Immature natural killer cell (primary cell): Measurements from ENCODE around the gene COL4A1. TPM values are rescaled to one million over a fixed set of nuclear protein-coding genes. Genes with fewer than 3 reads are reported as not detected.

Experiments
- DNase-seq, 3 donors: peaks; one replicate each; pipeline ENCODE4 v3.0.0; 2022; ENCODE audit warnings: mixed read lengths in 1 of 3
- H3K27ac Mint-ChIP-seq, 6 donors: one replicate each; pipeline ENCODE4 v1.8.0; 2020; ENCODE audit warnings: mixed read lengths in 6 of 6, mild to moderate bottlenecking in 5 of 6, inconsistent platforms in 4 of 6, moderate library complexity in 3 of 6
- H3K27me3 Mint-ChIP-seq, 3 donors: one replicate each; pipeline ENCODE4 v1.8.0; 2020 to 2021; ENCODE audit warnings: low read depth in 3 of 3, mild to moderate bottlenecking in 3 of 3, mixed read lengths in 3 of 3, moderate library complexity in 3 of 3, inconsistent platforms in 1 of 3
- H3K36me3 Mint-ChIP-seq, 3 donors: one replicate each; pipeline ENCODE4 v1.8.0; 2020; ENCODE audit warnings: mixed read lengths in 3 of 3, inconsistent platforms in 2 of 3, mild to moderate bottlenecking in 2 of 3
- H3K4me1 Mint-ChIP-seq, 2 donors: one replicate each; pipeline ENCODE4 v1.8.0; 2020; ENCODE audit warnings: inconsistent platforms in 2 of 2, mild to moderate bottlenecking in 2 of 2, mixed read lengths in 2 of 2, moderate library complexity in 1 of 2
- H3K4me3 Mint-ChIP-seq, 5 donors: one replicate each; pipeline ENCODE4 v1.8.0; 2020; ENCODE audit warnings: mild to moderate bottlenecking in 5 of 5, mixed read lengths in 5 of 5, inconsistent platforms in 3 of 5, moderate library complexity in 3 of 5
- H3K9me3 Mint-ChIP-seq, 6 donors: one replicate each; pipeline ENCODE4 v1.8.0; 2020; ENCODE audit warnings: mild to moderate bottlenecking in 6 of 6, mixed read lengths in 6 of 6, inconsistent platforms in 4 of 6, moderate library complexity in 3 of 6
- polyA plus RNA-seq, 3 donors: library from polyadenylated mRNA; unstranded; fragments of 300-500 nt; fragmentation: Illumina TruSeq; gene quantifications; one replicate each; pipeline ENCODE4 v1.2.3, GENCODE V29; 2021

The COL4A1 gene
- polyA plus RNA-seq, 3 donors from 2014 or later = not detected

DNA sequence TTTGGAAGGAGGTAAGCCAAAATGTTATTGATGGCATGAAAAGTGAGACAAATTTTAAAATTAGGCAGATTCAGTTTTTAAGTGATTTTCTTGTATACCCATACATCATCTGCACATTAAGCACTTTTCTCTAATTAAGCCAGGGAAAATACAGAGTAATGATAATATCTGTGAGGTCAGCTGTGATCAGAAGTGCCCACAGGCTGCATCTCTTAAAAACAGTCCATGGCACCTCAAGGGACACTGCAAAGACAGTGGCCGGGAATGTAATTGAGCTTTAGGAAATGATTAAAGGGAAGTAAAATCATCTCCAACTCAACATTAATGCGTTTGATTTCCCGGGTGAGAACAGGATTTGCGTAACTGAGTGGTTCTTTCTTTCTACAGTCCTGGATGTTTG lies 2.0 kb downstream of the COL4A1 start:
- no peak overlapping the region for H3K4me3 Mint-ChIP-seq
- no peak for DNase-seq
- H3K27me3 Mint-ChIP-seq = peaks cover 6 to 31% (median 14%) of the 10 kb centered on the region in 3 donors
- H3K36me3 Mint-ChIP-seq = no peaks in the 10 kb centered on the region
- no peak overlapping the region for H3K27ac Mint-ChIP-seq
- H3K4me1 Mint-ChIP-seq = no peaks in the 10 kb centered on the region
- H3K9me3 Mint-ChIP-seq = peaks cover 0 to 2% (median 0%) of the 10 kb centered on the region in 6 donors

DNA sequence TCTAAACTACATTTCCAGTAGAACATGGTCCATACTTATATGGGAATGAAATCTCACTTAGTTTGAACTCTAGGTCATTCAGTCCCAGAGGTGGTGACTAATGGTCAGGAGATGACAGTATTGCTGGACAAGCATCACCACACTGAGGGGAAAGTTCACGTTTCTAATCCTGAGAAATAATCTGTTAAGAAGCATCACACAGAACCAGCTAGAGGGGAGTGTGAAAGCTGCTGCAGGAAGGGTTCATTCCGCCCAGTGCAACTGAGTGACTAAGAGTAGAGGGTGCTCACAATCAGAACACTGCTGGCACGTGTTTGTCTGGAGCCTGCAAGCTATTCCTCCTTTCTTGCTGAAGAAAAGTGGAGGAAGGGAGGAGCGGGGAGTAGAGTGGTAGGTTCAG lies 2.7 kb downstream of the COL4A1 start:
- Mint-ChIP-seq H3K27ac (no peak overlapping the region), H3K4me1 (no peaks in the 10 kb centered on the region), H3K4me3 (no peak overlapping the region), H3K27me3 (peaks cover 6 to 26% (median 18%) of the 10 kb centered on the region in 3 donors), H3K36me3 (no peaks in the 10 kb centered on the region), H3K9me3 (peaks cover 0 to 2% (median 0%) of the 10 kb centered on the region in 6 donors)
- no peak for DNase-seq

DNA sequence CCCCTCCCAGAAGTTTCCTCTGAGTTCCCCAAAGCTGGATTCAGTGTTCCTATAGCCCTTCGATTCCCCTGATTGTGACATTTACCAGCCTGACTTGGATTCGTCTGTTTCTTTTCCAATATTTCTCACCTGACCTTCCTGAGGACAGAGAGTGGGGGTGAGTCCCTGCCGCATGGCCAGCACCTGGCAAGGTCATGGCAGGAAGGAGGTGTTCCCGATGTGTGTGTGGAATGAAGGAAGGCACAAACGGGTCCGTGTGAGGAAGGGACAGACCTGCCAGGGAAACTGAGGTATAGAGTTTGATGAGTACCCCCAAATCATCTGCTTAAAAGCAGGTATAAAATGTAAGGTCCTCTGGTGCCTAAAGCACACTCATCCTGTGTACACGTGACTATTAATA lies 3.3 kb downstream of the COL4A1 start:
- peaks cover 6 to 26% (median 16%) of the 10 kb centered on the region in 3 donors for H3K27me3 Mint-ChIP-seq
- no peaks in the 10 kb centered on the region for H3K4me1 Mint-ChIP-seq
- H3K4me3 Mint-ChIP-seq = no peak overlapping the region
- no peak overlapping the region for H3K27ac Mint-ChIP-seq
- H3K36me3 Mint-ChIP-seq = no peaks in the 10 kb centered on the region
- no peak for DNase-seq
- H3K9me3 Mint-ChIP-seq = peaks cover 0 to 2% (median 0%) of the 10 kb centered on the region in 6 donors

DNA sequence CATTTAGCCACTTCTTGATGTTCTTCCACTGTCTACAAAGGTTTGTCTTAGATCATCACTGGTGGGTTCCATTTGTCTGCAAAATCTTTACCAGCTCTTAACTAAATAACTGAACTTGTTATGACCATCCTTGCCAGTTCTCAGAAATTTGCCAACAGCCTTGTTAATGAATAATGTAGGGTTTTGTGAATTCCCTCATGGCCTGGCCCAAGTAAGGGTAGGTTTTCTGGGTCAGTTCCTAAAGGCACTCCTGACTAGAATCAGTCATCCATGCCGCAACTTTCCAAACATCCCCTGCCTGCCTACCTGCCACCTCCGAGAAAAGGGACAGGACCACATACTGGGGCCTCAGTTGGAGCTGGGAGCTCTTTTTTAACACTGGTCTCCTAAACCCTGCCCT lies 4.0 kb downstream of the COL4A1 start:
- no peak for DNase-seq
- H3K36me3 Mint-ChIP-seq = no peaks in the 10 kb centered on the region
- H3K9me3 Mint-ChIP-seq = peaks cover 0 to 2% (median 0%) of the 10 kb centered on the region in 6 donors
- H3K4me3 Mint-ChIP-seq = no peak overlapping the region
- H3K27me3 Mint-ChIP-seq = peaks cover 5 to 22% (median 16%) of the 10 kb centered on the region in 3 donors
- H3K27ac Mint-ChIP-seq = no peak overlapping the region
- H3K4me1 Mint-ChIP-seq = no peaks in the 10 kb centered on the region

DNA sequence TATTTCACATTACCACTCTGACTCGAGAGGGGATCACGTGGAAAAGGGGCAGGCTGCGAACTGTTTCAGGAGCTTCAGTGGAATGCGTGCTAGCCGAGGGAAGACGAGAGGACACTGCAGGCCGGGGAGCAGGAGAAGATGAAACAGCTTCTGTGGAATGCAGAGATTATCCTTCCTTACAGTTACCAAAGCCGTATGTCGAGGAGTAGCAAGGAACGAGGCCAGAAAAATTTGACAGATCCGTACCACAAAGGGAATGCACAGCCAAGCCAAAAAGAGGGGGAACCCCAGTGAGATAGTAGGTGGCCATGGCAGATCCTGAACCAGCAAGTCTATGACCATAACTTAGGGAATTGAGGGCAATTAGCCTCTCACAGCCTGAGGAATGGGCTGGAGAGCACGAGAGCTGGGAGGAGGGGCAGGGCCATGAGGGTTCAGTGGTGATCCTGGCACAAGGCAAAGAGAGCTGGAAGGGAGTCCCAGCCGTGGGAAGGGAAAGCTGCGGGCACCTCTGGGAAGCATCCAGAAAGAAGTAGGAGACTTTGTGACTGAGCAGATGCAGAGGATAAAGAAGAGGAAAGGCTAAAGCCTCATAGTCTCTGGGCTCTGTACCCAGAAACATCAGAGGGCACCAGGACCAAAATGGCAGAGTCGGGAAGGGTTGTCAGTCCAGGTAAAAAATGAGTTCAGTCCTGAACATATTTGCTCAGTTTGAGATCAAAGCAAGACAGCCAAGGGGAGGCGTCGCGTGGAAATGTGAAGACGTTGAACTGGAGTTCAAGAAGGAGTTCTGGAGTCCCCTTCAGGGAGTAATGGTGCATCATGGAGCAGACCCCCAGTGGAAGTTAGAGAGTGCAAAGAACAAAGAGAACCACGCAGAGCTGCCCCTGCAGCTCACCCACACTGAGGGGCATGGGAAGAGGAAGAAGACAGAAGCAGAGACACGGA lies 5.1 kb downstream of the COL4A1 start:
- Mint-ChIP-seq H3K27ac (no peak overlapping the region), H3K9me3 (peaks cover 0 to 2% (median 0%) of the 10 kb centered on the region in 6 donors), H3K4me1 (no peaks in the 10 kb centered on the region), H3K4me3 (no peak overlapping the region), H3K27me3 (peaks cover 11 to 21% (median 20%) of the 10 kb centered on the region in 3 donors), H3K36me3 (no peaks in the 10 kb centered on the region)
- DNase-seq = no peak

DNA sequence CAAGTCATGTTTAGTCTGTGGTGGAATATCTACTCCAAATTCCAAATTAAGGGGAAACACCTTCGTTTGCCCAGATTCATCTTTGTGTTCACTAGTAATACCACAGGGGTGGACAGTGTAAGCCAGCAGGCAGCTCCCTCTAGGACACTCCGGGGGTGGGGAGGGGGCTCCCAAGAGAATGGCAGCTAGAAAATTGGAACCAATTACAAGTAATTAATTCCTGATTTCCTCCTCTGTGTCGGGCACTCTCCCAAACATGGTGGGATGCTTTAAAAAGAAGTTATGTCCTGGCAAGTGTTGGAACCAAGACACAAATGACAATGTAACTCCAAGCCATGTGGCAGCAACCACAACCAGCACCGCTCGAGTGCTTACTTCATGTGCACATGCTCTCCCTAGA lies 5.9 kb downstream of the COL4A1 start:
- no peaks in the 10 kb centered on the region for H3K4me1 Mint-ChIP-seq
- peaks cover 0 to 2% (median 0%) of the 10 kb centered on the region in 6 donors for H3K9me3 Mint-ChIP-seq
- DNase-seq = no peak
- peaks cover 12 to 24% (median 21%) of the 10 kb centered on the region in 3 donors for H3K27me3 Mint-ChIP-seq
- H3K4me3 Mint-ChIP-seq = no peak overlapping the region
- no peaks in the 10 kb centered on the region for H3K36me3 Mint-ChIP-seq
- no peak overlapping the region for H3K27ac Mint-ChIP-seq

DNA sequence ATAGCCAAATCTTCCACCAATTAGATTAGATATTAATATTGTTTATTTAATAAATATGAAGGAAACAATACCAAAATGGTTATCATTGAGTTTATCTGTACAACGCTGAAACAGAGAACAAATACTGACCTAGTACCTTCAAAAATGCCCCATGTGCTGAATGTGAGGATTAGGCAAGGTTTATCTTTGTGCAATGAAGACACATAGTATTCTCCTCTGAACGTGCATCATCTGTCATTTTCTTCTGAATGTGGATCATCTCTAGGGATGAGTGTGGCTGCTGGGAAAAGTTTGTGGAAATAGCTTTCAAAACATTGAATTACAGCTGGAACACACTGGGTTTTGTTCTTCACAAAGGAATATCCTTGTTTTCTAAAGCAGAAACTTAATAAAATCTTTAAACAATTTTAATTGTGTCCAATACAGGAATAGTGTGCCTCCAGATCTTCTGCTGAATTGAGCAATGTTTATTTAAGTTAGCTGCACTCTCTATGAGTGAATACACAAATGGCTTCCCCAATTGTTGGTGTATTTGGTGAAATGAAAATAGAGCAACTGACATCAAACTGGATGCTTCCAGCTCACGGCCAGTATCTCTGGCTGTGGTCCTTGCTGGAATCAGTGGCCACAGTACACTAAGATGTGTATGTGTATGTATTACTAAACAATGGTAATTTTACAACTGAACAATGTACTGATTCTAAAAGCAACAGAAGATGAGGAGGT lies 6.7 kb downstream of the COL4A1 start:
- H3K27ac Mint-ChIP-seq = no peak overlapping the region
- H3K27me3 Mint-ChIP-seq = peaks cover 12 to 24% (median 14%) of the 10 kb centered on the region in 3 donors
- H3K9me3 Mint-ChIP-seq = peaks cover 0 to 2% (median 0%) of the 10 kb centered on the region in 6 donors
- H3K36me3 Mint-ChIP-seq = no peaks in the 10 kb centered on the region
- no peak for DNase-seq
- H3K4me1 Mint-ChIP-seq = no peaks in the 10 kb centered on the region
- H3K4me3 Mint-ChIP-seq = no peak overlapping the region

DNA sequence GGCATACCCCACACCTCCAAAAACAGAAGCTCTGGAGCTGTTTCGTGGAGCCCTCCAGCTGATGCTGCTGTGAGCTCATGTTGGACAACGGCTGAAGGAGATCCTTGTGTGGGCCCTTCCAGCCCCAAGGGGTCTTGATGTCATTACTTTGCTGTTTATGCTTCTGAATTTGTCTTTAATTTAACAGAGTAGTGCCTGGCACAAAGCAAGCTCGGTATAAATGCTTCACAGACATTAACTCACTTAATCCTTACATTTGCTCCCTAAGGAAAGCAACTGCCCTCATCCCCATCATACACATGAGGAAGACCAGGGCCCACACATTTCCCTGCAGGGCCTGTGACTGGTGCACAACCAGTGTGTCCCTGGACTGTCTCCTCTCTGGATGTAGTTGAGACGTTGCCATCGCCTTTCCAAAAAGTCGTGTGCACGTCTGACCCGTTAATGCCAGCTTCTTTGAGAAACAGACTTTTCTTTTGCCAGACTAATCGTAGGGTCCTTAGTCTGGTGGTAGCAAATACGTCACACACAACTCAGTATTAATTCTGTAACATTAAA lies 7.6 kb downstream of the COL4A1 start:
- Mint-ChIP-seq H3K36me3 (no peaks in the 10 kb centered on the region), H3K4me3 (no peak overlapping the region), H3K27me3 (peaks cover 11 to 21% (median 12%) of the 10 kb centered on the region in 3 donors), H3K4me1 (no peaks in the 10 kb centered on the region), H3K9me3 (peaks cover 0 to 2% (median 0%) of the 10 kb centered on the region in 6 donors), H3K27ac (no peak overlapping the region)
- DNase-seq = no peak

DNA sequence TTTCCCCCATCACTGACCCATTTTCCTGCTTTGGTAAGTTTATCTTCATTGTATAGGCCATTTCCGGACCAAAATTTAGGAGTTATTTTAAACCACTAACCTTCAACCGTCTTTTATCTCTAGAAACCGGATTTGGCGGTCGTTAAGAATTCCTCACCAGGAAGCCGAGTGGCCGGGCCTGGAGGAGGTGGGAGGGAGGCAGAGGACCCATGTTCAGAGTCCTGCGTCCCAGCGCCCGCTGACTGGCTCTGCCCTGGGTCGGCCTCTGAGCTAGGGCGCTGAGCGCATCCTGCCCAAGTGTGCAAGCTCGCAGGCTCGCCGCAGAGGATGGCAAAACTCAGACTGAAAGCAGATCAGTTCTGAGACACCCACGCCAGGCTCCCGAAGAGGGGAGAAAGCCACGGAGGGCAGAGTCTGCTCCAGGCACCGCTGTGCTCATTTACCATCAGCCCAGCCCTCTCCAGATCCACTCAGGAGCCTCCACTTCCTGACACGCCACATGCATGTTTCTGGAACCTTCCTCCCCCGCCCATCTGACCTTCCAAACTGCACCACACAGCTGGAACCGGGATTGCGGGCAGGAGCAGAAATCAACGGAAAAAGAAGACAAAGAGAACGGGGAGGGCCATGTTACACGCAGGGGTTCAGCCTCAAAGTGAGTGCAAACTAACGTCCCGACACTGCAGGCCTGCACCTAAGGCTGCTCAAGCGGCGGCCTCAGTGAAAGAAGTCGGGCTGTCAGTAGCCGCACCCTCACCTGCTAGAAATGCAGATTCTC lies 8.3 kb downstream of the COL4A1 start:
- H3K27me3 Mint-ChIP-seq = peaks cover 10 to 20% (median 12%) of the 10 kb centered on the region in 3 donors
- H3K9me3 Mint-ChIP-seq = peaks cover 0 to 2% (median 0%) of the 10 kb centered on the region in 6 donors
- H3K4me3 Mint-ChIP-seq = no peak overlapping the region
- no peaks in the 10 kb centered on the region for H3K36me3 Mint-ChIP-seq
- no peaks in the 10 kb centered on the region for H3K4me1 Mint-ChIP-seq
- no peak overlapping the region for H3K27ac Mint-ChIP-seq
- no peak for DNase-seq

DNA sequence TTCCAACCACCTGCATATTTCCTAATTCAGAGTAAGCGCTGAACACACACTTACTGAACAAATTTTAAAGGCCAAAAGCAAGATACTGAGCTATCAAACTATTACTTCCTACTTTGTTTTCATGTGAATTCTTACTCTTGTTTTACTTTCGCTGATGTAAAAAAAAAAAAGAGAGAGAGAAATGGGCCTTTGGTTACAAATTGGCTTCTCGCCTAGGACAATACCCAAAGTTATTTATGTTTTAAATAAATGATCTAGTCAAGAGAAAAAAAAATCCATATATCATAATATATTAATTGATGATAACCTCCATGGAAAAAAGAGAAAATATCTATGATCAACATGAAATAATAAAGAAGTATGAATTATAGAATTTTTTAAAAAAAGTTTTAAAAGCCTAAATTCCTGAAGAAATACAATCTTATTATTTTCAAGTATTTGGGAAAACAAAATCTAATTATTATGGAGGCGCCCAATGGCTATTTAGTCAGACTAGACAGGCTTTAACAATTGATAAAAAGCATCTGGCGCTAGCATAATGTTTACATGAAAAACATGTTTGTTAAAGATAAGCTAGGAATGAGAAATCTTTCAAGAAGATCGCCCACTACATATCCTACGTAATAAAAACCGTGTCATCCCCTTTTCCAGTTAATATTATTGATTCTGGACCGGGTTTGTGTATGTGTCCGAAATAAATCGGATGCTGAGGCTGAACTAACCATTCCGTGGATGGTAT lies 9.0 kb downstream of the COL4A1 start:
- Mint-ChIP-seq H3K27me3 (peaks cover 6 to 20% (median 9%) of the 10 kb centered on the region in 3 donors), H3K36me3 (no peaks in the 10 kb centered on the region), H3K4me3 (no peak overlapping the region), H3K27ac (no peak overlapping the region), H3K9me3 (peaks cover 0 to 2% (median 0%) of the 10 kb centered on the region in 6 donors), H3K4me1 (no peaks in the 10 kb centered on the region)
- DNase-seq = no peak

DNA sequence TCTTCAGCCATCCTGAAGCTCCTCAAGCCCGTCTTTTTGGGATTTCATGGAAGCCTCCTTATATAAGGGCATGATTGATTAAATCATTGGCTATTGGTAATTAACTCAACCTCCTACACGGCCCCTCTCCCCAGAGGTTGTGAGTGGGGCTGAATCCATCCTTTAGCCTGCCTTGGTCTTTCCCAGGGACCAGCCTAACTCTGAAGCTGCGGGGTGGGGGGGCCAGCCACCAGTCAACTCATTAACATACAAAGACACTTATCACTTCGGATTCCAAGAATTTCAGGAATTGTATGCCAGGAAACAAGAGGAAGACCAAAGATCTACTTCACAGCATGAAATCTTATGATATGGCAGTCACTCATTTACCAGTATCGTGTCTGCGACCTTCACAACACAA lies 9.9 kb downstream of the COL4A1 start:
- Mint-ChIP-seq H3K27ac (no peak overlapping the region), H3K4me3 (no peak overlapping the region), H3K36me3 (no peaks in the 10 kb centered on the region), H3K9me3 (no peaks in the 10 kb centered on the region), H3K4me1 (no peaks in the 10 kb centered on the region), H3K27me3 (peaks cover 4 to 19% (median 9%) of the 10 kb centered on the region in 3 donors)
- DNase-seq = no peak

DNA sequence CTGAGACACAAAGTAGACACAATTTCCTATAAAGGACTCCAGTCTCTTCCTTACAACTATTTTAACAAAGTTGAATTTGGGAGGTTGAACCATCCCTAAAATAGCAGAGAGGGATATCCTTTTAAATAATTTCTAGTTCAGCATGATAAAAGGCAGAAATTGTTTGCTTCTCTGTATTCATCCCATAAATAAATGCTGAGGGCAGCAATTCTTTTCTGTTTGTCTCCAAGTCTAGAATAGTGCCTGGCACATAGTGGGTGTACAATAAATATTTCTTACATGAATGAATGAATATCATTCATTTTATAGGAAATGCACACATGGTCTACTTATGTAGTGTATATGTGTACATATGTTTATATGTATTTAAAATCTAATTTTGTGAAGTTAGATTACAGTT lies 12.3 kb downstream of the COL4A1 start:
- H3K4me3 Mint-ChIP-seq = no peak overlapping the region
- no peaks in the 10 kb centered on the region for H3K36me3 Mint-ChIP-seq
- no peak for DNase-seq
- no peaks in the 10 kb centered on the region for H3K4me1 Mint-ChIP-seq
- no peaks in the 10 kb centered on the region for H3K9me3 Mint-ChIP-seq
- no peak overlapping the region for H3K27ac Mint-ChIP-seq
- H3K27me3 Mint-ChIP-seq = peaks cover 0 to 17% (median 9%) of the 10 kb centered on the region in 3 donors

DNA sequence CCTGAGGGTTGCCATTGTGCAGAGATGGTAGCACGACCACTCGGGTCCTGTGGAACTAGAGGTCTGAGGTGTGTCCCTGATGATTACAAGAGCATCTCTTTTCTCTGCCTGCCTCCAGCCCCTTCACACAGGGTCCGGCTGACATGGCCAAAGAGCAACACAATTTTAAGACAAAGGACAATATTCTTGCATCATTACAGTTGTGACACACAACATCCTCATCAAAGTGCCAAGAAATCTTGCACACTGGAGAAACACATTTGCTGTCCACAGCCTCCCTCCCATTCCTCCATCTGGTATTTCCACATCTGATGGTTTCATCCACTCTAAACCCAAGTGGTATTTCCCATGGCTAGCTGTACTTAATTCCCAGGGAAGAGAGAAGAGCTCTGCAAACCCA lies 12.8 kb downstream of the COL4A1 start:
- no peaks in the 10 kb centered on the region for H3K4me1 Mint-ChIP-seq
- no peak overlapping the region for H3K4me3 Mint-ChIP-seq
- DNase-seq = no peak
- no peaks in the 10 kb centered on the region for H3K36me3 Mint-ChIP-seq
- H3K9me3 Mint-ChIP-seq = no peaks in the 10 kb centered on the region
- peaks cover 0 to 14% (median 9%) of the 10 kb centered on the region in 3 donors for H3K27me3 Mint-ChIP-seq
- no peak overlapping the region for H3K27ac Mint-ChIP-seq
